Dedifferentiated amniotic fluid mesenchymal stem cell (primary cell): ENCODE results near the gene ENTPD6.

Source experiments
- DNase-seq: peaks from one replicate; pipeline ENCODE4 v3.0.0-alpha.2; 2016; ENCODE audit errors: extremely low spot score

ENTPD6 gene

DNA sequence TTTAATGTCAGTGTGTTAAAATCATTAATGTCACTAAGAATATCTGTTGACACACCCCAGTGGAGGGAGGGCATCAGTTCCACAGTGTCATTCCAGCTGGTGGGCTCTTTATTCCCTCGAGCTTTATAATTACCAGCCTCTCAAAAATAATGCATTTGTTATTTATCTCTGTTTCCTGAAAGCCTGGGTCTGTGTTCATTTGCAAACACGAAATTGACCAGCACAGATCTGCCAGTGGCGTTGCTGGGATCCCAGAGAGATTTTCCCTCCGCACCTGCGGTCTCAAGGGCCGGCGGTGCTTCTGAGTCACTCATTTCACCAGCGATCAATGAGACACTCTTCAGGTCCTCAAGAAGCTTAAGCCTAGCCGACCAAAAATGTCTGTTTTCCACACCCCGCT is 46.7 kb downstream of the ENTPD6 start:
- DNase-seq = no peak

DNA sequence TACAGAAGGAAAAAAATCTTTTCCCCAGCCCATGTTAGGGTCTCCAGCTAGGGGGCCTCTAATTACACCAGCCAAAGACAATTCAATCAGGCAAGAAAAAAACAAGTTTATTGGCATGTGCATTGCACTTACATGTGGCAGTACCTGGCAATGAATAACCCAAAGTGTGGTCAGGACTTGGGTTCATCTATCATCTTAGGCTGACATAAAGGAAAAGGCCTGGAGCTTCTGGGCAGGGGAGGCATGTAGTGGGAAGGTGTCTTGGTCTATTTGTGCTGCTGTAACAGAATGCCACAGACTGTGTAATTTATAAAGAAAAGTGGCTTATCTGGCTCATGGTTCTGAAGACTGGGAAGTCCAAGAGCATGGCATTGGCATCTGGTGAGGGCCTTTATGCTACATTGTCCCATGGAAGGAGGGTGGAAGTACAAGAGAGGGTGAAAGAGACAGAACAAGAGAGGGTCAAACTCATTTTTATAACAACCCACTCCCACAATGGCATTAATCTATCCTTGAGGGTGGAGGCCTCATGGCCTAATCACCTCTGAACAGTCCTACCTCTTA is 48.0 kb downstream of the ENTPD6 start:
- no peak for DNase-seq

DNA sequence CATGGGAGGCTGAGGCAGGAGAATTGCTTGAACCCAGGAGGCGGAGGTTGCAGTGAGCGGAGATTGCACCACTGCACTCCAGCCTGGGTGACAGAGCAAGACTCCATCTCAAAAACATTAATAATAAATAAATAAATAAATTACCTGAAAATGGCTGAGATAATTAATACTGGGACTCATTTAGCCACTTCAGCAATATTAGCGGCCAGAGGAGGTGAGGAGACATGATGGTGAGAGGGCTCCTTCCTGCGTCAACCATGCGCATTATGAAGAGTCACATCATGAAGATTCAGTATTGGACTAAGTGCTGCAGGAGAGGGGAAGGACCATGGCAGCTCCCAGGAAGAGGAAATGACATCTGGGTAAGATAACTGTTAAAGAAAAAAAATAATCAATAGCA is 49.5 kb downstream of the ENTPD6 start:
- no peak for DNase-seq

DNA sequence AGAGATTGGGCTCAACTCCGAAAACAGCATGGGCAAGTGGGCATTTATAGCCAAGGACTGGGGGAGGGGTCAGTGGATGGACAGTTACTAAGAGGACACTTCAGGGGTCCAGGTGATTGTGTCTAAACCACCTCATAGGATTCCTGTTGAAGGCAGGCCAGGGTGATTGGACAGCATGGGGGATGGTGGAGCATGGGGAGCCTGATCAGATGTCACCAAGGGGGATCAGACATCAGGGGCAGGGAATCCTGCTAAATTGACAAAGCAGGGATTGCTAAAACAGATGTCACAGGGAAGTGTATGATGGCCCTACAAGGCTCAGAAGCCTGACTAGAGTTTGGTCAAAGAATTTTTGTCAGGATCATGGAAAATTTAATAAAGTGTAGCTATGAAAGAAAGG is 49.9 kb downstream of the ENTPD6 start:
- no peak for DNase-seq

DNA sequence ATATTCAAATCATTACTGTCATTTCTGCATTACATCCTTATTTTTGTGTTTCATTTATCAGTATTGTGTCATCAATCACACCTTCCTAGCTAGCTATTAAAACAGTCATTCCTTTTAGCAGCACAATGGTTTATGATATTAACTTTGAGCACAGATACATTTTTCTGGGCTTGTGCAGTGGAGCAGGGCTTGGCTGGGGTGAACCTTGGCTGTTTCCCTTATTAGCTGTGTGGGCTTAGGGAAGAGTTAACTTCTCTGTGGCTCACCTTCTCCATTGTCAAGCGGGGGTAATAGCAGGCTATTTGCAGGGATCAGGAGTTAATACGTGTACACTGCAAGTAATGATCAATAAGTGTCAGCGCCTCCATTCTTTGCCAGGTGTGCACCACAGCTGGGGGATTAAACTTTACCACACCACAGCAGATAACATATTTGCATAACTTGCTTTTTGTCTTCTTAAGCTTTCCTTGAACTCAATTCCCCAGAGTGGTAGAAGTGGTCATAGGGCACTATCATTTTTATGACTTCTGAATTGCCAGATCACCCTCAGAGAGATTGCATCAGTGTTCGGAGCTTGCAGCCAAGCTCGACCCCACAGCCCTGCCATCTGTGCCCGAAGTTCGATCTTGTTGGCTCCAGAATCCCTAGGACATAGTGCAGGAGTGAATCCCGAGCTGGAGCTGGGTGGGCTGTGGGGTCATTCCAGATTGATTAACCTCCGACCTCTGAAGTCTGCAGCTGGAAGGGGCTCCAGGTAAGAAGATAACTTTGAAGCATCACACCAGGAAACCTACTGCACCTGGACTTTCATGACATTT is 50.9 kb downstream of the ENTPD6 start:
- no peak for DNase-seq

DNA sequence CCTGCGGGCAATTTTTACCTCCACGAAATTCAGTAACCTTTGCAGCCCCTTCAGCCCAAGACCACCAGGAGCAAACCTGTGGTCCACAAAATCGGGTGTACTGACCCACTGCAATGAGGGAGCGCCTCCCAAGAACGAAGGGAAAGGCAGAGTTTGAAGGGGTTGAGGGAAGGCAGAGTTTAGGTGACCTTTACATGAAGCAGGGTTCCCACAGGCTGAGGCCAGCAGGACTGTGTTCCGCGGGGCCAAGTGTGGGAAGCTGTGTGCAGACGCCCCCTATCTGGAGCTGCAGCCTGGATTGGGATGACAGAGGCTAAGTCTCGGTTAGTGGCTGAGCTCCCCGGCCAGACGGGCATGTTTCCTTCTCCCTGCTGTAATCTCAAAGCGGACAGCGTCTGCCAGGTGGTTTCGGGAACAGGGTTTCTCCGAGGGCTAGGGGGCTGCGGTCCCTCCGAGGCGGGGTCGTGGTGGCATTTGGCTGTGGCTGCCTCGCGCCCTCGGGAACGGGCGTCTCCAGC is 51.5 kb downstream of the ENTPD6 start:
- peak; percentile 31 for DNase-seq

DNA sequence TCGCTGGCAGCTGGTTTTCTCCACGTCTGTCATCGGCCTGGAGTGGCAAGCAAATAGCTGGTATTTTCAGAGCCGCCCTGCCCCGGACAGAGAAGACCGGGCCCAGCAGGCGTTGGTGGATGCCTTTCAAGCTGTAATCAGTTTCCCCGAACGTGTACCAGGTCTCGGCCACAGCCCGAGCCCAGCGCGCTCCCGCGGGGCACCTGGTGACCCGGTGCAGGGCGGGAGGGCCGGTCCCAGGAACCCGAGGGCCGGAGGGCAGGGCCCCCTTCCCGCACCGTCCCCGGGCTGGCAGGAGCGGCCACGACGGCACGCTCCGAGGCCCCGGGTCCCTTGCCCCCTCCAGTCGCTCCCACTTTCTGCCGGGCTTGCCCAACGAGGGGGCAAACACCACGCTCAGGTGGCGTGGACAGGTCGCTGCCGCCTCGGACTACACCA is 52.0 kb downstream of the ENTPD6 start:
- DNase-seq = no peak

DNA sequence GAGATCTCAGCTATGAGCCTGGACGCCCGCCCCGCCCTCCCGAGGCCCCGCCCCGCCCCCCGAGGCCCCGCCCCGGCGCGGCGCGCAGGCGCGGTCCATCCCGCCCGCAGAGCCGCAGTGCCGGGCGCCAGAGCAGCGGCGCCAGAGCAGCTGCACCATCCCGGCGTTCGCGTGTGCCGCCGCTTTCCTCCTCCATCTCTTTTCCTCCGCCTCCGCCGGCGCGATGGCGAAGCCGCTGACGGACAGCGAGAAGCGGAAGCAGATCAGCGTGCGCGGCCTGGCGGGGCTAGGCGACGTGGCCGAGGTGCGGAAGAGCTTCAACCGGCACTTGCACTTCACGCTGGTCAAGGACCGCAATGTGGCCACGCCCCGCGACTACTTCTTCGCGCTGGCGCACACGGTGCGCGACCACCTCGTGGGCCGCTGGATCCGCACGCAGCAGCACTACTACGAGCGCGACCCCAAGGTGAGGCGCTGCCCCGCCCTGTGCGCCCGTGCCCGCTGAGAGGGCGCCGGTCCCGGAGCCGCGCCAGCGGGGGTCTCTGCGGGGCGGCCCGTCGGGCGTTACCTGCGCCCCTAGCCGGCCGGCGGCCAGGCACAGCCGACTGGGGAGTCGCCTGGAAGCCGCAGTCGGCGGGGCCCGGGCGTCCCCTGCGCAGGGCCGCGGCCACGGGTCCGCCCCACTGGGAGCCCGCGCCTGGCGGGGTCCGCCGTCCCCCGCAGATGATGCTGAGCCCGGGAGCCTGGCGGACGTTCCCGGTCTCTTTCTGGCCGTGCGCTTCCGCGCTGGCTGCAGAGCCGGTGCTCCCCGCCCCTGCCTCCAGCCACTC is 52.7 kb downstream of the ENTPD6 start, which contains the start of gene PYGB:
PYGB (plus strand) TSS at position 130 of the 830 bp plus-strand sequence; CDS start at position 224, 94 bp downstream.
- peak; percentile 50 for DNase-seq

DNA sequence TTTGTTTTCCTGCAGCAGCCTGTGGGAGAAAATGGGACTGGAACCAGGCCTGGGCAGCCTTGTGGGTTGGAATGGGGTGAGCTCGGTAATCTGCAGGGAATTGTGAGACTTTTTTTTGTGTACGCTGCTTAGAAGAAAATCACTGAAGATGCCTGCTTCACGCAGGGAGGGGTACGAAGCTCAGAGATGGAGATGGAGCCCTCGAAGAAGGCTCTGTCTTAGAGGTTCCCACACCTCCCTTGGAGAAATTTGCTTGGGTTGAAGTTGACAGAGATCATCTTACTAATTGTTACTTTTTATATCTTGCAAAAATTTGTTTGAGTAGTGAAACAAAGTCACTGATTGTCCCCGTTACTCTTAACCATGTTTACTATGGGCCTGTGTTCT is 53.3 kb downstream of the ENTPD6 start:
- no peak for DNase-seq

DNA sequence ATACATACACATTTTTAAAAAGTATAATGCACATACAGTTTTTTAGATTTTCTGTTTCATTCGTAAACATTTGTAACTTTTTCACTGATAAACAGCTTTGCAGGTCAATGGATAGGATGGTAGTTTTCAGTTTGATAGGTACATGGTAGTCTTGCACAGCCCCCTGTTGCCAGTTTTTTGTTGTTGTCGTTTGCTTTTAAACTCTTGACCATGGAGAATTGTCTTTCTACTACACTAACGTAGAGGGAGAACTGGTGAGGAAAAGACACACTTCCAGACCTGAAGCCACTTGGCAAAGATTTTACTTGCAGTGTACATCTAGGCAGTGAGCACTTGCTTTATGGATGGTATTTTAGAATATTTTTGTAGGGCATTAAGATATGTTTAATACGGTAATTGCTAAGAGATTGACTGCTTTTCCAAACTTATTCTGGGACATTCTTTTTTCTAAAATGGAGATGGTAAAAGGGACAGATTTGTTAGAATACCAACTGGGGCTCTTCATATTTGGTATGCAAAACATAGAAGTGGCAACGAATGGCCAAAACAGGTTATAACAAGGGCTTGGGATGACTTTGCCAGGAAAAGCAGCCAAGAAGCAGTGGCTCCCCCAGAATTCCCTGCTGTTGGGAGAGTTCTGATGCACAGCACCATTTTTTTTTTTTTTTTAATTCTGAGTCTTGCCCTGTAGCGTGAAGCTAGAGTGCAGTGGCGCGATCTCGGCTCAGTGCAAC is 53.9 kb downstream of the ENTPD6 start:
- no peak for DNase-seq

DNA sequence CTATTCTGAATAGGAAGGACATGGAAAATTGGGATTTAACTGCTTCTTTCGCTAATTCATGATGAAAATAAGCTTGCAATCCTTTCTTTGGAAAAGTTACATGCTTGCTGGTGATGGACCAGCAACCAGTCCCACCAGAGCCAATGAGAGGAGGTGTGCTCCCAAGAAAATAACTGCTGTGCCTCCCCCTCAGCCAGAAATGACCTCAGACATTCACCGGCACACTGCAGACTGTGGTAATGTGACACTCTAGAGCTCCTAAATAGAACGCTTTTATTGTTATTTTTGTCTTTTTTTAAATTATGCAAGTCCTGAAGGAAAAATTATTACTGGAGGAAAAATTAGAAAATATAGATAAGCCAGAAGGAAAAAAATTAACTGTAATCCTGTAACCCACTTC is 55.0 kb downstream of the ENTPD6 start:
- DNase-seq = no peak

DNA sequence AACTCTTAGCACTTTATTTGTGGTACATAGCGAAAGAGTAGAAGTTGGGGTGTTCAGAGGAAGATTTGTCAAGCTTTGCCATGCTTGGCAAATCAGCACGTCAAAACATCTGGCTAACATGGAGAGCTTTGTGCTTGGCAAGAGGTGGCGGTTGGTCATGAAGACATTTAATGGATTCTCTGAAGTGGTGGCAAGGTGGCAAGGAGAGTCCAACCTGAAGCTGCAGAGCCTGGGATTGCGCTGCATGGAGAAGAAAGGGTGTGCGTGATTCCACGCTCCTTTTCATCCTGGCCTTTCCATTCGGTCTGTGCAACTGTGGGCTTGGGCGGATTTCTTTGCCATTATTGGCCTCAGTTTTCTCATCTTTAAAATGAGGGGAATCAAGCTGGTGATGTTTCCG is 55.5 kb downstream of the ENTPD6 start:
- no peak for DNase-seq

DNA sequence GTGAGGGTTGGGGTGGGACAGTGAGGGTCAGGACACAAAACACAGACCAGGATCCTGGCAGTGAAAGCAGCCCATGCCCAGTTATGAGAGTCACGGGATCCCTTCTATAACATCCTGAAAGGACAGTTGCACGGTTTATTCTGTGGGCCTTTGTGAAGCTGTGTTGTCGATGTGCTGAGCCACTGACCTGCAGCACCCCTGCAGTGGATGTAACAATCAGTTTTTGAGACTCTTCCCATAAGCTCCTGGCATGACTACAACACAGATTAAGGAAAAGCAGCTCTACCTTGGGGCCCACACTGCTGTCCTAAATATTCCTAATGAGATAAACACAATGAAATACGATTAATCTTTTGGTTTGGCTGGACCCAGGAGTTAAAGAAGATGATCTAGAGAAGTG is 56.0 kb downstream of the ENTPD6 start:
- no peak for DNase-seq

DNA sequence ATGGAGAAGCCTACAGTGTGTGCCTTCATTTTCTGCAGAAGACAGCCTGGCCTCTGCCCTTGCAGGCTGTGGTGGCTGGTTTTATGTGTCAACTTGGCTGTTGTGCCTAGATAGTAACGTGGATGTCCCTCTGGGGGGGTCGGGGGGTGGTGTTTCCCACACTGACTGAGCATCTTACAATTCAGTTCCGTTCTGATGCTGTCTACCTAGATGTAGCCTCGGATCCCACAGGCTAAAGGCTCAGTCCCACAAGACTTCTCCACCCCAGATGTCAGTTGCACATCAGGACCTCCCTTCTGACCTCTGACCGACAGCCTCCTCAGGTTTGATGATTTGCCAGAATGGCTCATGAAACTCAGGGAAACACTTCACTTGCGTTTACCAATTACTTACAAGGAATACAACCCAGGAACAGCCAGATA is 56.7 kb downstream of the ENTPD6 start:
- no peak for DNase-seq

DNA sequence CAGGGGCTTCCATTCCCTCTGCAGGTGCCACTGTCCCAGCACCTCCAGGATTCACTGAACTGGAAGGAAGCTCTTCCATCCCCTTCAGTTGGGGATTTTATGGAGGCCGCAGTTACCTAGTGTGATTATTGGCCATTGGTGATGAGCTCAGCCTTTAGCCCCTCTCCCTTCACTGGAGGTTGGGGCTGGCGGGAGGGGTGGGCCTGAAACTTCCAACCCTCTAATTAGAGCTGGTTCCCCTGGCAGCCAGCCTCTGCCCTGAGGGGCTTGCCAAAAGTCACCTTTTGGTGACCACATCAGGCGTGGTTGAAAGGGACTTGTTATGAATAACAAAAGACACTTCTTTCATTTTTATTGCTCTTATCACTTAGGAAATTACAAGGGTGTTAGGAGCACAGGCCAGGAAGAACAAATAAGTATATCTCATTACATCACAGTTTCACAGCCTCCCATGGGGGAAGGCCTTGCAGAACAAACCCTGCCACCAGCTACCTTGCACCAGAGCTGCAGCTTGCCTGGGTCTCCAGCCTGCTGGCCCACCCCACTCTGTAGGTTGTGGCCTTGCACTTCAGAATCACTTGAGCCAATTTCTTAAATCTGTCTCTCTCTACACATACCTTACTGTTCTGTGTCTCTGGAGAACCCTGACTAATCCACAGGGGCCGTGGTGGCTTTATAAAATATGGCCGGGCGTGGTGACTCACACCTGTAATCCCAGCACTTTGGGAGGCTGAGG is 57.3 kb downstream of the ENTPD6 start:
- DNase-seq = no peak

DNA sequence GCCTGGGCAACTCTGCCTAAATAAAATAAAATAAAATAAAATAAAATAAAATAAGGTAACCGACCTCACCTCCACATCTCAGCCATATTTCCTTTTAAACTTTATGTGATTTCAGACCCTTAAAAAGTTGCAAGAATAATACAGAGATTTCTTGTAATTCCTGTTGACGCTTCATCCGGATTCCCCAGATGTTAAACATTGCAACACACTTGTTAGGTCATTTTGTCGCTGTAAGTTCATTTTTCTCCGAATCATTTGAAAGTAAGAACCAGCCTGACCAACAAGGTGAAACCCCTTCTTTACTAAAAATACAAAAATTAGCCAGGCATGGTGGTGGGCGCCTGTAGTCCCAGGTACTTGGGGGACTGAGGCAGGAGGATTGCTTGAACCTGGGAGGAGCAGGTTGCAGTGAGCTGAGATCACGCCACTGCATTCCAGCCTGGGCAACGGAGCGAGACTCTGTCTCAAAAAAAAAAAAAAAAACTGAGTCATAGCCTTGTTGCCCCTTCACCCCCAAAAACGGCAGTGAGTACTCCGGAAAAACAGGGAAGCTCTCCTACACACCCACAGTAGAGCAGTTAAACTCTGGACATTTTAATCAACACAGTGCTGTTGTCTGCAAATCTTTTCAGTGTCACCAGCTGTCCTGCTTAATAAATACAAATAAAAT is 58.2 kb downstream of the ENTPD6 start:
- no peak for DNase-seq

DNA sequence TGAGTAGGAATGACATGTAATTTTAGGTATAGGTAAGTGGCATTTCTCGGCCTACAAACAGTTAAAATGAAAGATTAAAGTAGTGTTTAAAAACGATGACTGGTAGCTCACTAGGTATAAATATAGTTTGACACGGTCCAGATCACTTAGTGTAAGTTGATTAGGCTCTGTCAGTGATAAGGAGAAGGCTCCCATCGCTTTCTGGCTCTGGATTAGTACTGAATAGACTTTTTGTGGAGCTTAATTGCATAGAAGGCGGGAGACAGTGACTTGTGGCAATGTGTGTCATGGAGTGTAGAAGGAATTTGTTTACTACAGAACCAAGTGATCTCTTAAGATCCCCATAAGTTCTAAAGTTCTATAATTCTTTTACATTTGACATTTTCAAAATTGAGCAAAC is 59.1 kb downstream of the ENTPD6 start:
- no peak for DNase-seq

DNA sequence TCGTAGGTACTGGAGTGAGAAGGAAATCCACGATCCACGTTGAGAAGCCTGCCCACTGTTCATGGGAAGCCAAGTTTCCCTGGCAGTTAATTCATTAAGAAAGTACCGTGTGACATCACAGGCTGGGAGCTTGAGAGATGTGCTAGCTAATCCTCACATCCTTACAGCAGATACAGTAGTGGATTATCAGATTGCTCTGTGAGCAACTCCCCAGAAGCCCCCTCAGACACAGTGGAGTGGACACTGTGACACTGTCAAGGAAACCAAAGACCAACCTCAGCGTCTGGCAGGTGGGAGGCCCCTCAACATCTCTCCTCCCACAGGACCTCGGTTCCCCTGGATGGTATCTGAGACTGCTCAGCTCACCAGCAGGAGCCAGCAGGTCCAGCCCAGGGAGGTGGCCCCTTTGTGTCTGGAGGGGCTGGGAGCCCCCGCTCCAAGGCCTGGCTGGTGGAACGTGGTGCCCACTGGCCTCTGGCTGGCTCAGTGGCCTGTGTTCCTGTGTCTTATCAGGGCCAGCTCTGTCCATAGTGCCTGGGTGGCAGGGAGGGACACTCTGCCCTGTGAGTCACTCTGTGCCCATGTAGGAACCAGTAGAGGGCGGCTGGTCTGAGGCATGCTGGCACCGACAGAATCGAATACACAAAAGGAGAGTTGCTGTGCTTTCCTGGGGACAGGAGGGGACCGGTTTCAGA is 59.6 kb downstream of the ENTPD6 start:
- no peak for DNase-seq

DNA sequence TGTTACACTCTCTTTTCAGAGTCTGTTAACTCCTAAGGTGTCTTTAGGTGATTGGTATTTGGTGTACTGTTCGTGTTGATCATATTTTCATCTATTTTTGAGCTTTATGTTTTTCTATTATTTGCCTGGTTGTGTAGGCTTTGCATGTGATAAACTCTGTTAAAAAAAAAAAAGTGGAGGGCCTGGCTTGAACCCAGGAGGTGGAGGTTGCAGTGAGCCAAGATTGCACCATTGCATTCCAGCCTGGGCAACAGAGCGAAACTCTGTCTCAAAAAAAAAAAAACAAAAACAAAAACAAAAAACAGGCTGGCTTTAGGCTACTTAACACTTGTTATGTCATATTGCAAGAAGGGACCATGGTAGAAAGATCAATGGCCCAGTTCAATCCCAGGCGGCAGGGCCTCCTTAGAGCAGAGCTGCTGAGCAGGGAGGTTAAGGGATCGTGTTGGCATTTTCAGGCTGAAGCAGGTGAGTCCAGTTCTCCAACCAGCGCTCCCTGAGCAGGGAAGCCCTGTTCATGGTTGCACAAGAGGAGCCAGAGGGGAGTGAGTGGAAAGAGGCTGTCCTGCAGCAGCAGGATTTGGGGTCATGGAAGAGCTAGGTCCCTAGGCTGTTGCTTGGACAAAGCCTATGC is 60.8 kb downstream of the ENTPD6 start:
- no peak for DNase-seq
